K562 (cell line): Measurements from ENCODE around the gene TRPC3. TPM values are rescaled to one million over a fixed set of nuclear protein-coding genes. Genes with fewer than 3 reads are reported as not detected.

ENCODE experiments used
- BHLHE40 ChIP-seq: IDR thresholded peaks from 2 replicates; pipeline ENCODE4 v1.6.1; 2011; ENCODE audit warnings: low read length, improper control_type of control experiment
- BRF2 ChIP-seq: IDR thresholded peaks from 3 replicates; pipeline ENCODE4 v1.6.1; 2011; ENCODE audit warnings: borderline replicate concordance, mild to moderate bottlenecking; ENCODE audit not compliant: insufficient read length, insufficient read depth
- CBX1 ChIP-seq: sonication (generic); IDR thresholded peaks from 2 replicates; pipeline ENCODE4 v1.6.1; 2016; ENCODE audit warnings: antibody characterized with exemption, low read depth, mild to moderate bottlenecking
- CBX5 ChIP-seq: IDR thresholded peaks from 2 replicates; pipeline ENCODE4 v1.6.1; 2014; ENCODE audit warnings: low read depth, borderline replicate concordance
- CCAR2 ChIP-seq: fragments of 200-400 bp; formaldehyde crosslinking; IDR thresholded peaks from 2 replicates; pipeline ENCODE4 v1.6.1; 2017; ENCODE audit warnings: mild to moderate bottlenecking, low read depth, low read length
- CREB3 ChIP-seq: fragments of 450-650 bp; conservative IDR thresholded peaks from 2 replicates; pipeline ENCODE4 v1.6.1; 2016; ENCODE audit warnings: missing genetic modification characterization, low read depth, mild to moderate bottlenecking, missing compliant biosample characterization, moderate library complexity
- E2F3 ChIP-seq: fragments of 250-450 bp; sonication (Bioruptor Pico); IDR thresholded peaks from 2 replicates; pipeline ENCODE4 v1.4.0; 2020; ENCODE audit warnings: mild to moderate bottlenecking
- EP300 ChIP-seq: IDR thresholded peaks from 2 replicates; pipeline ENCODE4 v1.6.1; 2012; ENCODE audit warnings: low read length, improper control_type of control experiment
- FOXK2 ChIP-seq, 2 experiments: fragments of 450-650 bp; IDR thresholded peaks in 1 of 2; conservative IDR thresholded peaks in 1 of 2; 2 replicates each; pipeline ENCODE4 v1.6.1; 2016; ENCODE audit warnings: low read depth in 2 of 2, mild to moderate bottlenecking in 1 of 2
- NCOA1 ChIP-seq: fragments of 450-650 bp; IDR thresholded peaks from 2 replicates; pipeline ENCODE4 v1.6.1; 2016; ENCODE audit warnings: low read depth
- NFYB ChIP-seq: IDR thresholded peaks from 2 replicates; pipeline ENCODE4 v1.6.1; 2011; ENCODE audit warnings: mild to moderate bottlenecking, moderate library complexity; ENCODE audit not compliant: insufficient read length; ENCODE audit errors: extremely low read depth
- NR1H2 ChIP-seq: sonication (generic); formaldehyde crosslinking; IDR thresholded peaks from 2 replicates; pipeline ENCODE4 v1.4.0; 2020; ENCODE audit warnings: mild to moderate bottlenecking, missing genetic modification reagents
- PRPF4 ChIP-seq: fragments of 200-400 bp; formaldehyde crosslinking; IDR thresholded peaks from one replicate; pipeline ENCODE4 v1.6.1; 2017; ENCODE audit warnings: low read length, low read depth, mild to moderate bottlenecking; ENCODE audit not compliant: insufficient read depth, poor library complexity, severe bottlenecking
- RB1 ChIP-seq: fragments of 450-650 bp; IDR thresholded peaks from 2 replicates; pipeline ENCODE4 v1.6.1; 2017; ENCODE audit warnings: low read depth, mild to moderate bottlenecking
- RBM25 ChIP-seq: fragments of 200-400 bp; formaldehyde crosslinking; IDR thresholded peaks from 2 replicates; pipeline ENCODE4 v1.6.1; 2018; ENCODE audit warnings: low read length, low read depth, moderate library complexity; ENCODE audit not compliant: severe bottlenecking
- SMAD1 ChIP-seq: fragments of 150-350 bp; IDR thresholded peaks from 2 replicates; pipeline ENCODE4 v1.6.1; 2014; ENCODE audit warnings: low read length, low read depth; ENCODE audit not compliant: partially characterized antibody
- SP1 ChIP-seq: sonication (generic); formaldehyde crosslinking; IDR thresholded peaks from 2 replicates; pipeline ENCODE4 v1.8.1; 2022; ENCODE audit warnings: mild to moderate bottlenecking, missing genetic modification reagents
- ZNF239 ChIP-seq: fragments of 250-450 bp; sonication (Bioruptor Pico); IDR thresholded peaks from 2 replicates; pipeline ENCODE4 v1.4.0; 2020; ENCODE audit warnings: mild to moderate bottlenecking
- ZNF444 ChIP-seq: fragments of 250-450 bp; sonication (Bioruptor Pico); IDR thresholded peaks from 2 replicates; pipeline ENCODE4 v1.4.0; 2020; ENCODE audit warnings: mild to moderate bottlenecking, moderate library complexity
- ZNF609 ChIP-seq: sonication (generic); formaldehyde crosslinking; IDR thresholded peaks from 2 replicates; pipeline ENCODE4 v1.8.1; 2023; ENCODE audit warnings: missing genetic modification reagents, mild to moderate bottlenecking, borderline replicate concordance
- polyA plus RNA-seq, 8 experiments: library from polyadenylated mRNA; depleted of rRNA in 4 of 8; stranded (reverse) in 5 of 8; unstranded in 3 of 8; fragments of >200 nt; fragmentation: Nextera tagmentation in 2 of 8; fragmentation: Illumina TruSeq in 1 of 8; extraction: Ambion mirVana in 2 of 8; extraction: Trizol in 1 of 8; gene quantifications; 2 replicates each; pipeline versions ENCODE4 v1.2.1 to v1.2.3, GENCODE V29; 2011 to 2014; ENCODE audit warnings: inconsistent platforms in 1 of 8, missing spikeins in 1 of 8
- total RNA-seq, 7 experiments: library from RNA; depleted of rRNA in 6 of 7; stranded (reverse); fragments of >200 nt in 6 of 7; fragmentation: Illumina TruSeq in 2 of 7; extraction: Trizol in 2 of 7; gene quantifications; 2 replicates each; pipeline versions ENCODE4 v1.2.1 to v1.2.3, GENCODE V29; 2011 to 2021; ENCODE audit warnings: low replicate concordance in 1 of 7

The TRPC3 gene
- total and polyA plus RNA-seq, 9 of the 15 experiments (the other 6 are each of a cell fraction or from before 2014, with no cell fraction given), result 0.01 to 0.27 (median 0.11) TPM

- TF ChIP-seq NR1H2 (CRISPR knock-in tag) (no peak), ZNF609 (no peak), NFYB (peak; percentile 46), PRPF4 (no peak), SMAD1 (no peak), CBX1 (no peak), CCAR2 (no peak), FOXK2 (conservative IDR thresholded peaks at IDR 0.05 in 1 of 2, IDR thresholded peaks at IDR 0.05 in 1 of 2; ENCODE audit: low read depth in 2 of 2) (no peak), BRF2 (no peak), SP1 (CRISPR knock-in tag) (peak; percentile 71), ZNF239 (CRISPR knock-in tag) (no peak), EP300 (no peak), NCOA1 (no peak), ZNF444 (CRISPR knock-in tag) (no peak), RBM25 (no peak), RB1 (0 out of 2 replicates have a peak, but pooled peaks have one; percentile 35), BHLHE40 (no peak), CBX5 (no peak), CREB3 (tag) (no peak), E2F3 (CRISPR knock-in tag) (no peak)
Measured at GRCh38 chr4:121869841-121870822, 81.7 kb downstream of the TRPC3 start, which contains the start of gene BBS7 (continued).
